Astrocyte of the cerebellum (primary cell): ENCODE data around the gene ATP8A2.

Source experiments
- DNase-seq: peaks from one replicate; pipeline ENCODE4 v3.0.0-alpha.2; 2011; ENCODE audit warnings: low read depth
- H3K4me3 ChIP-seq: 2 replicates; pipeline ENCODE4 v1.5.1; 2011; ENCODE audit warnings: mild to moderate bottlenecking, low read depth, low read length, moderate library complexity
- in situ Hi-C: cut with HindIII; loops from 2 replicates; pipeline ENCODE4 v1.10.0; 2017; ENCODE audit warnings: low sequenced_read_pairs
- TF ChIP-seq, protein P1 (sequence below): IDR thresholded peaks from 2 replicates; pipeline ENCODE4 v1.5.1; 2012; ENCODE audit warnings: low read length, low read depth, moderate library complexity, mild to moderate bottlenecking; ENCODE audit errors: missing control alignments

The ATP8A2 gene

DNA sequence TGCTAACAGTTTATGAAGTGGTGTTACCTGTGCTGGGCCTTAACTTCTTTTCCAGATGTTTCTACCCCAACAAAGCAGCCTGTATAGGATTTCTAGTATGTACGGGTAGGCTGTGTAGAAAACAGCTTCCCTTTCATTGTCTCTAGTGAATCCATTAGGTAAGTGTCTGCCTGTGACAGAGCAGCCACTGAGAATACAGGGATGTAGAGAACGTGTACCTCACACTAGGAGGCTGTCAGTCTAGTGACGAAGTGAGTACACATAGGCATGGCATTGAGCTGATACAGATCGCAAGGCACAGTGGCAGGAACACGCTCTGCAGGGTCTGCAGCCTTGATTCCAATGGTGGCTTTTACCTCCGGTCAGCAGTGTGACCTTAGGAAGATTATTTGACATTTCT, 562.4 kb downstream of the ATP8A2 start:
- in situ Hi-C loops = no loop called here
- TF ChIP-seq, protein P1, sequence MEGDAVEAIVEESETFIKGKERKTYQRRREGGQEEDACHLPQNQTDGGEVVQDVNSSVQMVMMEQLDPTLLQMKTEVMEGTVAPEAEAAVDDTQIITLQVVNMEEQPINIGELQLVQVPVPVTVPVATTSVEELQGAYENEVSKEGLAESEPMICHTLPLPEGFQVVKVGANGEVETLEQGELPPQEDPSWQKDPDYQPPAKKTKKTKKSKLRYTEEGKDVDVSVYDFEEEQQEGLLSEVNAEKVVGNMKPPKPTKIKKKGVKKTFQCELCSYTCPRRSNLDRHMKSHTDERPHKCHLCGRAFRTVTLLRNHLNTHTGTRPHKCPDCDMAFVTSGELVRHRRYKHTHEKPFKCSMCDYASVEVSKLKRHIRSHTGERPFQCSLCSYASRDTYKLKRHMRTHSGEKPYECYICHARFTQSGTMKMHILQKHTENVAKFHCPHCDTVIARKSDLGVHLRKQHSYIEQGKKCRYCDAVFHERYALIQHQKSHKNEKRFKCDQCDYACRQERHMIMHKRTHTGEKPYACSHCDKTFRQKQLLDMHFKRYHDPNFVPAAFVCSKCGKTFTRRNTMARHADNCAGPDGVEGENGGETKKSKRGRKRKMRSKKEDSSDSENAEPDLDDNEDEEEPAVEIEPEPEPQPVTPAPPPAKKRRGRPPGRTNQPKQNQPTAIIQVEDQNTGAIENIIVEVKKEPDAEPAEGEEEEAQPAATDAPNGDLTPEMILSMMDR = no peak
- H3K4me3 ChIP-seq = no peak overlapping the region
- DNase-seq = no peak

DNA sequence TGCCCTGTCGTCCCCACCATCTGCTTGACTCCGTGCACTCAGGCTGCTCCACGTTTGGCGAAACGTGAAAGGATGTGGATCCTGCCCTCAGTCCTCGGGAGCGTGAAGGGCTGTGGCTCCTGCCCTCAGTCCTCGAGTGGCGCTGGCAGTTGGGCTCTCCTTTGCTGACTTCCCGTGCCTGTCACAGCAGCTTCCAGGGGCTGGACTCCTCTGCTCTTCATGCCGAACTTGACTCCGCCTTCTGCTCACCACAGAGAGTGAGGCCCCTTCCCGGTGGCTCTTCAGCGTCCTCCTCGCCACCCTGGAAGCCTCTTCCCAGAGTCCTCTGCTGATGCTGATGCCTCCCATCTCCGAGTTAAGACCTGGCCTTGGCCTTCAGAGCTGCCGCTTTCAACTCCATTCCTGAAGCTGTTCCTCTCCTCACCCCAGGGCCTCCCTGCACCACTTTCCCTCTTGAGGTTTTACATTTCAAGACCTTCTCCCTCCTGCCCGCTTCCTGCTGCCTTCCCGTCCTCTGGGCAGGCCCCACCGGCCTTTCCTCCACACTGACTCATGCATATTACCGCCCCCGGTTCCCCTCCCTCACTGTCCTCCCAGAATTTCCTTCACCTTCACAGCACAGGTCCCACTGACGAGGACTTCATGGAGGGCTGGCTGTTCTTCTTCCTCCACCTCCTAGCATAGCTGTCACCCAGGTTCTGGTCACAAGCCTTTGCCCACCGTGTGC, 568.4 kb downstream of the ATP8A2 start:
- TF ChIP-seq, protein P1 = no peak
- DNase-seq = no peak
- in situ Hi-C loops = loop anchor here (10.0 kb wide), 1 partner anchor 55 kb away; no protein-coding TSS in a partner anchor
- no peak overlapping the region for H3K4me3 ChIP-seq

DNA sequence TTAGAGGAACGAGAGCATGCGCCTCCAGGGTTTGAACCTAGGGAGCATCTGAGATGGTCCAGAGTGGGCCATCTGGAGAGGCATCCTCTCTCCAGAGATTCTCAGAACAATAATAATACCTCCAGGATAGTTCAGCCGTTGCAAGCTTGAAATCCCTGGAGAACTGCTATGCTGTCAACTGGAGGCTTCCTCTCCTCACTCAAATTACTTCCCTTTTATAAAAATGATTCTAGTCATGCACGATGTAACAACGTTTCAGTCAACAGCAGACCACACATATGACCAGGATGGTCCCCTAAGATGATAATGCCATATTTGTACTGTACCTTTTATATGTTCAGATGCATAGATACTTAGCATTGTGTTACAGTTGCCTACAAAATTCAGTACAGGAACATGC, 571.3 kb downstream of the ATP8A2 start:
- TF ChIP-seq, protein P1 = no peak
- no peak overlapping the region for H3K4me3 ChIP-seq
- no peak for DNase-seq
- in situ Hi-C loops = loop anchor here (10.0 kb wide), 1 partner anchor 58 kb away; no protein-coding TSS in a partner anchor

DNA sequence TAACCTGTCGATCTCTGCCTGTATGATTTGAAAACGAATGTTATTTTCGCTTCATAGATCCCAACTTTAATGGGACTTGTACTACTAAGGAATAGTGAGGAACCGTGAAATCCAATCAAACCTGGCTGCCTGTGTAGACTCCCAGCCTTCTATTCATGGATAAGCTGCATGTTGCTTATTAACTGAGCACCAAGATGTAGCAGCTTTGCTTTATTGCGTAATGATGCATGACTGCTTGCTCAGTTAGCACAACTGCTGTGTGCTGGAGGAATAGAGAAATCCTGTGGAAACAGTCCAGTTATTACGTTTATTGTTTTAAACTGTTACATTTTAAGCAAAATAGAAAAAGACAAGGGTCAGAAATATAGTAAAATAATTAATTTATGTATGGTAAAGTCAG, 571.9 kb downstream of the ATP8A2 start:
- DNase-seq = no peak
- in situ Hi-C loops = loop anchor here (10.0 kb wide), 1 partner anchor 59 kb away; no protein-coding TSS in a partner anchor
- TF ChIP-seq, protein P1 = no peak
- H3K4me3 ChIP-seq = no peak overlapping the region

DNA sequence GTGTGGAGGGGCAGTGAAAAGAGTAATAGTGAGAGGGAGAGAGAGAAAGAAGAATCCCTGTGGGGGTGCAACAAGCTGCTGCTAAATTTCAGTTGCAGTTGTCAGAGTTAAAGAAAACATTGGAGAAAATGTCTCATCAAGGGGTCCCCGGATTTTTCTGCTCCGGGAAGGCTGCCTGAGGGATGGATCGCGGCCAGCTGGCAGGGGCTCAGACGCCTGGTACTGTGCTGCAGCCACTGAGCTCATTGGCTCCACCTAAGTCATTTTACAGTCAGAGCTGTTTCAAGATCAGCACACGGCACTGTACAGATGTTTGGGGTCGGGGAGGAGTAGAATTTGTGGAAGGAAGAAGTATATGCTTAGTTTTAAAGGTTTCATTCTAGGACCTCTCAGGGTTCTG, 573.8 kb downstream of the ATP8A2 start:
- in situ Hi-C loops = loop anchor here (10.0 kb wide), 1 partner anchor 61 kb away; no protein-coding TSS in a partner anchor
- no peak overlapping the region for H3K4me3 ChIP-seq
- no peak for DNase-seq

DNA sequence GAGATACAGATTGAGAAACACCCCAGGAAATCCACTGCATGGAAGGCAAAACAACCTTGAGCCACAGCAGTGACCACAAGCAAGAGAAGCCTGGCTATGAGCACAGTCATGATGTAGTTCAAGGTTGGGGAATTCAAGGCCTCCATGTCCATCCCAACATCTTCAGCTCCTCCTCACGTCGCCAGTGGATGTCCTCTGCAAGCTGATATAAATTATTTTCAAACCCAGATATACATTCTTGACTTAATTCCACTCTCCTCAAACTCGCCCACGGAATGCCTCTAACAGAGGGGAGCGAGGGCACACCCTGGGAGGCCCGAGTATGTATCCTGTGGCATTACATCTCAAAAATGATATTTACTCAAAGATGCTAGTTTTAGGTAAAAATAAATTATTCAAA, 574.5 kb downstream of the ATP8A2 start:
- DNase-seq = no peak
- TF ChIP-seq, protein P1 = no peak
- in situ Hi-C loops = loop anchor here (10.0 kb wide), 1 partner anchor 62 kb away; no protein-coding TSS in a partner anchor
- no peak overlapping the region for H3K4me3 ChIP-seq

More for the DNA sequence above, 573.8 kb downstream of the ATP8A2 start:
- TF ChIP-seq, protein P1 = no peak
